LoVo (cell line): ENCODE data around the gene PRAF2.
A peak's percentile ranks its signal among the peaks of the same experiment; 100 is the strongest.

ENCODE experiments used
- DNase-seq: peaks from one replicate; pipeline ENCODE4 v3.0.0-alpha.2; 2016; ENCODE audit warnings: low spot score

Gene PRAF2, protein sequence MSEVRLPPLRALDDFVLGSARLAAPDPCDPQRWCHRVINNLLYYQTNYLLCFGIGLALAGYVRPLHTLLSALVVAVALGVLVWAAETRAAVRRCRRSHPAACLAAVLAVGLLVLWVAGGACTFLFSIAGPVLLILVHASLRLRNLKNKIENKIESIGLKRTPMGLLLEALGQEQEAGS

GRCh38 chrX:49073601-49074575 lies at the start of gene PRAF2:
Gene PRAF2, minus strand, starts transcription at chrX:49074002. Its CDS starts 15 bp downstream, at chrX:49073987.
- peak; percentile 4 for DNase-seq

DNA sequence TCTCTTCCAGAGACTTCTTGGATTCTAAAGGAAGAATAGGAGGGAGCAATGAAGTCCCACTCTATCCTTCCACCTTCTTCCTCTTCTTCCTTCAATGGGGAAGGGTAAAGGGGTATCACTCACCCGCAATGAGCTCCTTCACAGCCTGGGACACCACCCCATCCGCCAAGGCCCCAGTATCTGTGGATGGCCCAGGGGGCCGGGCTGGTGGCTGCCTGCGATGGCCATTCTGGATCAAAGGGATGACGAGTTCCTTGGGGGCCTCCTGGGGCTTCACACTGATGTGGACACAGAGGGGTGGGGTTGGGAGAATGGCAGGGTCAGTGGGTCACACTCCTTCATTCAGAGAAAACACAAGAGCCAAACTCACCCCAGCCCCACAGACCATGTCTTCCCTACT lies 48.7 kb upstream of the PRAF2 start:
- no peak for DNase-seq

GRCh38 chrX:49120091-49120490 lies 46.3 kb upstream of the PRAF2 start:
- DNase-seq, result no peak

- no peak for DNase-seq
These were observed 43.8 kb upstream of the PRAF2 start for GRCh38 chrX:49117581-49117980.

DNA sequence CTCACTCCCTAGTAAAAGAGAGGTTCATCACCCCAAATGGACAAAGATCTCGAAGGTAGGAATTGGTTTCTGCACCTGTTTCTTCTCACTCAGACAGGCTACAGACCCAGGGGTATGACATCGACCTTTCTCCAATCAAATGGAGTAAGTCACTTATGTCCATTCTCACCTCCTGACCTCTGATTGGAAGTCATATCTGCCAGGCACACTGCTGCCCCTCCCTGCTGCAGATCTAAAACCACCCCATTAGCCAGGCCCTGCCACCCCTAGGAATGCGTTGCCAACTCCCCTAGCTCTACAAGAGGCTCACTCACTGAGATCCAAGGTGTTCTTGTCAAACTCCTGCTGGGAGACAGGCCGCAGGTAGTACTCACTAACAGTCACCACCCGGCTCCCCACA lies 42.9 kb upstream of the PRAF2 start:
- no peak for DNase-seq

DNA sequence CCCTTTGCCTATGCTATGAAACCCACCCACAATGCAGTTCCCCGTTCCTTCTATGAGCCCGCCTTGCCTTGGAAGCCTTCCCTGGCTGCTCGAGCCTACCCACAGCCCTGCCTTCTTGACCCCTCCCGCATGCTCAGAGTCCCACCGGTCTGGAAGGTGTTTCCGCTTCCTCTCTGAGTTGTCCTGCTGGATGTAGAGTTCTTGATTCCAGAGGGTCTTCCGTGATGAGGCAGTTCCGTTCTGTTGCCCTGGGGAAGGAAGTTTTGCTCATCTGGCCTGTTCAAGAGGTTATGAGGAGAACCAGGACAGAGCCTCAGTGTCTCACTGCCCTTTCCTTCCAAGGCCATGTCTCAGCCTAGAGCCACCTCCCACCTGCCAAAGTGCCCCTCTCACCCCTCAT lies 42.3 kb upstream of the PRAF2 start:
- DNase-seq, result no peak

DNA sequence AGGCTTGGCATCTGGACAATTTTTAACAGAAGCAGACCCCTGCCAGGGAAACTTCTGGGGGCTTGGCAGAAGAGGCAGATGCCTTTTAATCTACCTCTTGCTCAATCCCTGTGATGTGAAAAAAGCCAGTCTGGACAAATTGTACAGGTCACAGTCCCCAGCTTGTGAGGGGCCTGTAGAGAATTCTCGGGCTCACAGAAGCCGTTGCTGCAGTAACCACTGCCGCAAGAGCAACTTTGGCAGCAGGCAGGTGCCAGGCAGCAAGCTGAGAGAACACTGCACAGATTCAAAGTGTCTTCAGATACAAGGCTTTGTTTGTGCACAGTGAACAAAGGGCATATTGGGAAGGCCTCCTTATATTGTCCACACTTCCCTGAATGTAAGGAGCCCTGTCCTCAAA lies 38.0 kb upstream of the PRAF2 start:
- DNase-seq, result no peak

- no peak for DNase-seq
These were observed 36.6 kb upstream of the PRAF2 start for GRCh38 chrX:49110417-49110816.

- no peak for DNase-seq
These were observed 34.8 kb upstream of the PRAF2 start for GRCh38 chrX:49108641-49109040.

GRCh38 chrX:49106930-49107329 lies 33.1 kb upstream of the PRAF2 start:
- no peak for DNase-seq

- no peak for DNase-seq
These were observed 32.5 kb upstream of the PRAF2 start for GRCh38 chrX:49106296-49106695.

DNA sequence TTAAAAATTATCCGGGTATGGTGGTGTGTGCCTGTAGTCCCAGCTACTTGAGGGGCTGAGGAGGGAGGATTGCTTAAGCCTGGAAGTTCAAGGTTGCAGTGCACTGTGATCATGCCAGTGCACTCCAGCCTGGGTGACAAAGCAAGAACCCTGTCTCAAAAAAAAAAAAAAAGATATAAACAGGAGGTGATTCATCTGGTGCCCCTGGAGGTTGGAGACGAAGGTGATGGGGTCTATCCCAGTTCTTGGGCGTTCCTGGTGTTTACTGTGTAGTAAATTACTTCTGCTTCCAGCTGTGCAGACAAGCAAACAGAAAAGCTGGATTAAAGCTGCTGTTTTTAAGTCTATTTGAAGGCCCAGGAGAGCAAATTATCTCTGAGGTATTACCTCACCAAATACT lies 29.8 kb upstream of the PRAF2 start:
- no peak for DNase-seq

GRCh38 chrX:49102190-49102589 lies 28.4 kb upstream of the PRAF2 start:
- no peak for DNase-seq

DNA sequence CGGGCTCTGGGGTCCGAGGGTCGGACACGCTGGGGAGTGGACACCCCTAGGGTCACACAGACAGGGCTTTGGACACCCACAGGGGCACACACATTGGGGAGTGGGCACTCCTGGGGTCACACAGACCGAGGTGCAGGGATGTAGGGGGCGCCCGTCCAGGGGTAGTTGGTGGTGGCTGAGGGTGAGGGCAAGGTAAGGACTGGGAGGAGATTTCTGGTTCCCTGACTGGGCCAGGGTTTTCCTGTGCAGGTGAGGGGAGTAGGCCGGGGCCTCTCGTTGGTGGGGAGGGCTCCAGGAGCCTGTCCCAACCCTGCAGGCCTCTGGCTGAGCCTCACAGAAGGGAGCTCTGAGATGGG lies 27.8 kb upstream of the PRAF2 start:
- DNase-seq, result no peak

DNA sequence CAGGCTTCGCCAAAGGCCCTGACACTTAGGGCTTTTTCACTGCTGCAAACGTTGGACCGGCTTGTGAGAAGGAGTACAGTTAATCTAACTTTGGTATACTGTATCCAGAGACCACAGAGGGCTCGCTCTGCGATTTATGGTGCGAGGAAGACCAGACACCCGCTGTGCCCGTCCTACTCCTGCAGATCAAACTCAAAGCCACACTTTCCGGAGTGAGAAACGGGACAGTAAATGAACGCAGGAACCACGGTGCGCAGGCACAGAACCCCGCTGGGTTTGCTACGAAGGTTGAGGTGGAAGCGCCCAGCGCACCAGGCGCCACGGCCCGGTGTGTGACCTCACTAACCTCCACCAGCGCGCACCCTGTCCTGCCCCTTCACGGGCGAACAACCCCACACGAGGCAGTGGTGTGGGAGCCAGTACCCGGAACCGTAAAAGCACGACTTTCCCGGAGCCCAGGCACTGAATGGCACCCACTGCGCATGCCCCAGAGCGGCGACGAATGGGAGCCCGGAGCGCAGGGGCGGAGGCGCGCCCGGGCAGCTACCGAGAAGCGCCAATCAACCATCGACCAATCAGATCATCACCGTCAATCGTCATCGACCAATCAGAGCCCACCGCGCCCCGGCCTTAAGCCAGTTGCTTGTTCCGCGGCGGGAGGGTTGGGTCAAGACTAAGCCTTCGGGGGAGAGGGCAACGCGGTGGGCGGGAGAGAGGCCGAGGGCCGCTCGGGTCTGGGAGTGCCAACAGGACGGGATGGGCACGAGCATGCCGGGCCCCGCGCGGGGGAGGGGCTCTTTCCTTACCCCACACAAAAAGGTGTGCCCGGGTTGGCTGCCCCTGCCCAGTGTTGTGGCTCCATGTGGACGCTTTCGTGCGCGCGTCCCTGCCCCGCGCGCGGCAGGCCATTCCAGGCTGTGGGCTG lies 27.2 kb upstream of the PRAF2 start:
- peak; percentile 88 for DNase-seq

- no peak for DNase-seq
These were observed 22.6 kb upstream of the PRAF2 start for GRCh38 chrX:49096419-49096818.

- no peak for DNase-seq
These were observed 15.8 kb upstream of the PRAF2 start for GRCh38 chrX:49089553-49089952.

- no peak for DNase-seq
These were observed 8.6 kb upstream of the PRAF2 start for GRCh38 chrX:49082271-49082871.

DNA sequence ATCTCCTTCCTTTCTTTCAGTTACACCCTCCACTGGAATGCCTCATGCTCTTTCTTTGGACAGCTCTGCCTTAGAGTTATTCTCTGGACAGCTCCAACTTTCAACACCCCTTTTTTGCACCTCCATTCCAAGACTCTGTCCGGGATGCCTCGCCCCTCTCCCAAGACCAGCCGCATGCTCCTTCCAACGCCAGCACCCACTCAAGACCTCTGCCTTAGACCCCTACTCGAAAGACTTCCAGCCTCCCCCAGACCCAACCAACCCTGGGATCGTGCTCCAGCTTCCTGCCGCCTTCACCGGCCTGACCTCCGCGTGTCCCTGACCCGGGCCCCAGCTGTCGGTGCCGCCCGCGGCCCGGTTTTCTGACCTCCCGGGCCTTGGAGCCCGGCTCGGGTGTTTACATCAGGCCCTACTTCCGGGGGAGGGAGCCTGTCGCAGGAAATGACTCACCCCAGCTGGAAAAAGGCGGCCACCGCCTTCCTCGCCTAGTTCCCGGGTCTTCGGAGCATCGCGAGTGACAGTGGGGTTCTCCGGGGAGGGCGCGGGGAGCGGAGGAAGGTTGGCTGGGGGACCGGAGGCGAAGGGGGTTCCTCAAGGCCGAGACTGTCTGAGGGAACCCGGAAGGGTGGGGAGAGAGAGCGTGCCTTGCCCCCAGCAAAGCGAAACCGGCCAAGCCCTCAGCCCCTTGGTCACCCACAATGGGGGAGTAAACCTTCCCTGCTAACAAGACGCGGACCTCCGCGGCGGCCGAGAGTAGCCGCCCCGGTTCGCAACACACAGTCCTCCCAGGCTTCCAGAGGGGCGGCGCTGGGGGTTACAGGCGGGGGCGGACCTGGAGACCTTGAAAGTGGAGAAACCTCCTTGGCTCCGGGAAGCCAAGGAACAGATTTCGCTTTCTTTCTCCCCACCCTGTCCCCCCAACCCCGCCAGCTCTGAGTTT lies 6.0 kb upstream of the PRAF2 start, which contains the start of gene WDR45:
WDR45 (minus strand) TSS at position 399 of the 940 bp plus-strand sequence. CDS start 1,792 bp downstream, outside the sequence.
- peak; percentile 58 for DNase-seq

DNA sequence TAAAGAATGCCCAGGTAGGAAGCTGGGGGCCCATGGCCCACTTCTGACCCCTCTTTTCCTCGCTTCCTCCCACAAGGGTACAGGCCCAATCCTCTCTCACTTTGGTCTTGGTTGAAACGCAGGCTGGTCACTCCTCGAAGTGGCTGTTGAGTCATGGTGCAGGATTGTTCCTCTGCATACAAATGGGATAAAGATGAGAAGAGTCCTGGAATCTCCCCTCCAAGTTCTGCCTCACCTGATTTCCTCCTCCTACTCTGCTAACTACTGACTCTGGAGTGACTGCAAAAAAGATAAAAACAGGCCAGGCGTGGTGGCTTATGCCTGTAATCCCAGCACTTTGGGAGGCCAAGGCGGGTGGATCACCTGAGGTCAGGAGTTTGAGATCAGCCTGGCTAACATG lies 4.1 kb upstream of the PRAF2 start:
- DNase-seq, result no peak

- no peak for DNase-seq
These were observed 1.5 kb upstream of the PRAF2 start for GRCh38 chrX:49075347-49075746.
